GM21723 (cell line): ENCODE measurements around the gene NHLRC4.

ENCODE experiments used
- ATAC-seq: cut with Tn5 transposase; IDR thresholded peaks from one replicate; pipeline ENCODE4 v1.9.1; 2021; ENCODE audit warnings: mild to moderate bottlenecking, moderate library complexity; ENCODE audit not compliant: unreplicated experiment

The NHLRC4 gene

GRCh38 chr16:565419-566330, 1.1 kb upstream of the NHLRC4 start:
- ATAC-seq = no peak

- ATAC-seq = no peak
Observed at GRCh38 chr16:567373-568256, 810 bp downstream of the NHLRC4 start.

- no peak for ATAC-seq
Observed at GRCh38 chr16:568401-569258, 1.8 kb downstream of the NHLRC4 start.

GRCh38 chr16:569445-570254, 2.8 kb downstream of the NHLRC4 start, which contains the start of gene PIGQ:
PIGQ (plus strand) TSS chr16:569968; CDS start chr16:574075, 4,107 bp downstream.
- no peak for ATAC-seq

GRCh38 chr16:572865-573650, 6.3 kb downstream of the NHLRC4 start:
- no peak for ATAC-seq

GRCh38 chr16:574021-574760, 7.4 kb downstream of the NHLRC4 start:
- no peak for ATAC-seq

GRCh38 chr16:575354-576196, 8.8 kb downstream of the NHLRC4 start:
- ATAC-seq = no peak

GRCh38 chr16:576197-576822, 9.5 kb downstream of the NHLRC4 start:
- ATAC-seq = no peak

GRCh38 chr16:576823-577201, 10.0 kb downstream of the NHLRC4 start:
- ATAC-seq = no peak

- ATAC-seq = no peak
Observed at GRCh38 chr16:577796-578195, 11.0 kb downstream of the NHLRC4 start.

GRCh38 chr16:578232-578869, 11.5 kb downstream of the NHLRC4 start:
- ATAC-seq = no peak

GRCh38 chr16:578870-579405, 12.1 kb downstream of the NHLRC4 start:
- ATAC-seq = no peak

- no peak for ATAC-seq
Observed at GRCh38 chr16:580141-580945, 13.5 kb downstream of the NHLRC4 start.

- no peak for ATAC-seq
Observed at GRCh38 chr16:580946-581498, 14.2 kb downstream of the NHLRC4 start.

GRCh38 chr16:582218-582613, 15.4 kb downstream of the NHLRC4 start:
- no peak for ATAC-seq
